Glutamatergic neuron (in vitro differentiated cells): Measurements from ENCODE around the gene GLRA2. TPM values are rescaled to one million over a fixed set of nuclear protein-coding genes. Genes with fewer than 3 reads are reported as not detected.

Experiments
- DNase-seq: peaks from one replicate; pipeline ENCODE4 v3.0.0; 2022
- H3K27ac Mint-ChIP-seq: one replicate; pipeline ENCODE4 v1.8.0; 2020; ENCODE audit warnings: mild to moderate bottlenecking, mixed read lengths, inconsistent platforms; ENCODE audit not compliant: unreplicated experiment
- H3K27me3 Mint-ChIP-seq: one replicate; pipeline ENCODE4 v1.8.0; 2020; ENCODE audit warnings: mild to moderate bottlenecking, moderate library complexity, mixed read lengths, inconsistent platforms; ENCODE audit not compliant: unreplicated experiment
- H3K36me3 Mint-ChIP-seq: one replicate; pipeline ENCODE4 v1.8.0; 2020; ENCODE audit warnings: mild to moderate bottlenecking, mixed read lengths, inconsistent platforms; ENCODE audit not compliant: unreplicated experiment
- H3K4me1 Mint-ChIP-seq: one replicate; pipeline ENCODE4 v1.8.0; 2020; ENCODE audit warnings: mild to moderate bottlenecking, low read depth, mixed read lengths, inconsistent platforms; ENCODE audit not compliant: unreplicated experiment
- H3K4me3 Mint-ChIP-seq: one replicate; pipeline ENCODE4 v1.8.0; 2020; ENCODE audit warnings: mild to moderate bottlenecking, mixed read lengths, inconsistent platforms; ENCODE audit not compliant: unreplicated experiment
- H3K9me3 Mint-ChIP-seq: one replicate; pipeline ENCODE4 v1.8.0; 2020; ENCODE audit warnings: mild to moderate bottlenecking, moderate library complexity, mixed read lengths, inconsistent platforms; ENCODE audit not compliant: unreplicated experiment
- CTCF ChIP-seq: fragments of 200-600 bp; sonication (generic); IDR thresholded peaks from one replicate; pipeline ENCODE4 v1.5.0; 2021; ENCODE audit not compliant: partially characterized antibody, unreplicated experiment
- total RNA-seq: library from RNA; stranded (reverse); fragmentation: NEBNext Ultra II Directional; extraction: Animal tissue kit (Norgen Biotek cat#: 25700); gene quantifications from one replicate; pipeline ENCODE4 v1.2.1, GENCODE V29; 2021; ENCODE audit not compliant: unreplicated experiment

The GLRA2 gene
- total RNA-seq, 1 donor from 2014 or later = 1.9 TPM

DNA sequence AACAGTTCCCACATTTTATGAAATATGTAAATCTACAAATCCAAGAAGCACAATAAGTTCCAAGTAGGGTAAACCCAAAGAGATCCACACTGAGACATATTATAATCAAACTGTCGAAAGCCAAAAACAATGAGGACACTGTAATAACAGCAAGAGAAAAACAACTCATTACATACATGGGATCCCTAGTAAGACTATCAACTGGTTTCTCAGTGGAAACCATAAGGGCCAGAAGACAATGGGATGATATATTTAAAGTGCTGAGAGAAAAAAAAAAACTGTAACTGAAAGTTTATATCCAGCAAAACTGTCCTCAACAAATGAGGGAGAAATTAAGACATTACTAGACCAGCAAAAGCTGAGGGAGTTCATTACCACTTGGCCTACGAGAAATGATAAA is 34.7 kb downstream of the GLRA2 start:
- H3K27ac Mint-ChIP-seq = no peak overlapping the region
- no peaks in the 10 kb centered on the region for H3K9me3 Mint-ChIP-seq
- DNase-seq = no peak
- H3K27me3 Mint-ChIP-seq = no peaks in the 10 kb centered on the region
- peaks cover 4% of the 10 kb centered on the region for H3K36me3 Mint-ChIP-seq
- TF ChIP-seq CTCF = no peak
- H3K4me1 Mint-ChIP-seq = no peaks in the 10 kb centered on the region
- no peak overlapping the region for H3K4me3 Mint-ChIP-seq

DNA sequence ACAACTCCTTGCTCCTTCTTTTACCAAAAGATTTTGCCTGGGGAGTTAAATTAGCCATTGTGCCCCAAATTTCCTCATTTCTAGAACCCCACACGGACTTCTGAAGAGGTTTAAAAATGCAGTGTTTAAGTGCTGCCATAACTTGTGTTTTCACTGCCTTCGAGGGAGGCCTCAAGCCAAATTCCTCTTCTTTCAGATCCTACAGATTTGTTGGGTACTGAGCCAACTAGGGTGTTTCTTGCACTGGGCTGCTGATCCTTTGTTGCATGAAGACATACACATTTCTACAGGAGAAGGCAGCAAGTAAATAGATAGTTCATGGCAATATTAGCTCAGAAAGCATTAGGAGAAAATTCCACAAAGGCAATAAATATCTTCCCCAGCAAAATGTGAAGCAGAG is 43.8 kb downstream of the GLRA2 start:
- no peaks in the 10 kb centered on the region for H3K36me3 Mint-ChIP-seq
- H3K9me3 Mint-ChIP-seq = no peaks in the 10 kb centered on the region
- no peak overlapping the region for H3K27ac Mint-ChIP-seq
- H3K4me1 Mint-ChIP-seq = no peaks in the 10 kb centered on the region
- TF ChIP-seq CTCF = no peak
- no peak for DNase-seq
- no peaks in the 10 kb centered on the region for H3K27me3 Mint-ChIP-seq
- H3K4me3 Mint-ChIP-seq = no peak overlapping the region

GRCh38 chrX:14581081-14581480 is 51.7 kb downstream of the GLRA2 start:
- H3K4me3 Mint-ChIP-seq = no peak overlapping the region
- no peak for TF ChIP-seq CTCF
- no peaks in the 10 kb centered on the region for H3K27me3 Mint-ChIP-seq
- no peak overlapping the region for H3K27ac Mint-ChIP-seq
- H3K9me3 Mint-ChIP-seq = no peaks in the 10 kb centered on the region
- no peaks in the 10 kb centered on the region for H3K36me3 Mint-ChIP-seq
- no peak for DNase-seq
- no peaks in the 10 kb centered on the region for H3K4me1 Mint-ChIP-seq

DNA sequence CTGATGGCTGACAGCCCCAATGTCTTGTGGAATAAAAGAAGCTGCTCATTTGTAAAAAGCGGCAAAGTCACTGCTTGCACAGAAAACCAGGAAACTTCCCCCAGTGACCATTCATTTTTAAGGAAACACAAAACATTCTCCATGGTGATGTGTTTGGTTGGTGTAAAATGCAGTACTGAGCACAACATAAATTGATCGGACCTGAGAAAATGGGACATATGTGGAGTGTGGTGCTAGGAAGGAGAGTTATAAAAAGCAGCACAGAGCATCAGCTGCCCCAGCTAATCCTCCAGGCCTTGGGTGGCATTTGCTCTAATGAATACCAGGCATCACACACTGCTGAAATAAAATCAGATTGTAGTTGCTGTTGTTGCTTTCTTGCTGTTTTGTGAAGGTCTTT is 55.2 kb downstream of the GLRA2 start:
- DNase-seq = no peak
- no peak for TF ChIP-seq CTCF
- no peaks in the 10 kb centered on the region for H3K9me3 Mint-ChIP-seq
- H3K4me3 Mint-ChIP-seq = no peak overlapping the region
- H3K27me3 Mint-ChIP-seq = no peaks in the 10 kb centered on the region
- no peaks in the 10 kb centered on the region for H3K36me3 Mint-ChIP-seq
- no peak overlapping the region for H3K27ac Mint-ChIP-seq
- no peaks in the 10 kb centered on the region for H3K4me1 Mint-ChIP-seq

DNA sequence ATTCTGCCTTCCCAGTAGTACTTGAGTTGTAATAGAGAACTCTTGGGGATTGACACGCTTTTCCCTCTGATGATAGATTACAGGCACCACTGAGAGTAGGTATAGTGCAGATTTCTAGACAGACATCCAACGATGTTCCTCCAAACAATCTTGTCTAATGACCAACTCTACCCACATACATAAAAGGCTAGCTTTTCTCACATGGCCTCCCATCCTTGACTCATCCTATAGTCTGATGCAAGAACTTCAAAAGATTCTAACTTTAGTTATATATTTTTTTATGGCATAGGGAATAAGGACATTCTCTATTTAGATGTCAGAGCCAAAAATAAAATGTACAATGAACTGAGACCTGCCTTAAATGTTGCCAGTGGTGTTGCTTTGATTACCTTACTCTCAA is 60.9 kb downstream of the GLRA2 start:
- Mint-ChIP-seq H3K4me1 (peaks cover 1% of the 10 kb centered on the region), H3K36me3 (no peaks in the 10 kb centered on the region), H3K4me3 (no peak overlapping the region), H3K9me3 (no peaks in the 10 kb centered on the region), H3K27ac (no peak overlapping the region), H3K27me3 (no peaks in the 10 kb centered on the region)
- DNase-seq = no peak
- no peak for TF ChIP-seq CTCF
